GM12878 (cell line): Measurements from ENCODE around the gene LYZ.

Experiments
- CBFB ChIP-seq: IDR thresholded peaks from 2 replicates; pipeline ENCODE4 v1.6.1; 2016; ENCODE audit warnings: antibody characterized with exemption, low read depth
- EP300 ChIP-seq, 2 experiments: fragments of 150-350 bp in 1 of 2; IDR thresholded peaks; 2 replicates each; pipeline ENCODE4 v1.6.1; 2011 to 2012; ENCODE audit warnings: low read depth in 2 of 2, low read length in 2 of 2, borderline replicate concordance in 1 of 2, improper control_type of control experiment in 1 of 2, inconsistent platforms in 1 of 2; ENCODE audit not compliant: control insufficient read depth in 1 of 2
- FOXK2 ChIP-seq: fragments of 450-650 bp; IDR thresholded peaks from 2 replicates; pipeline ENCODE4 v1.6.1; 2017; ENCODE audit warnings: mild to moderate bottlenecking, moderate library complexity
- POLR2A ChIP-seq: IDR thresholded peaks from 2 replicates; pipeline ENCODE4 v1.6.1; 2011; ENCODE audit warnings: low read depth, mild to moderate bottlenecking, low read length
- RFX5 ChIP-seq: IDR thresholded peaks from 2 replicates; pipeline ENCODE4 v1.6.1; 2011; ENCODE audit warnings: low read depth, low read length, improper control_type of control experiment
- WRNIP1 ChIP-seq: IDR thresholded peaks from 2 replicates; pipeline ENCODE4 v1.6.1; 2011; ENCODE audit warnings: low read depth, low read length, improper control_type of control experiment, borderline replicate concordance
- YY1 ChIP-seq: IDR thresholded peaks from 2 replicates; pipeline ENCODE4 v1.6.1; 2011; ENCODE audit warnings: low read depth, mild to moderate bottlenecking, low read length
- ZNF217 ChIP-seq: fragments of 450-650 bp; IDR thresholded peaks from 2 replicates; pipeline ENCODE4 v1.6.1; 2017; ENCODE audit warnings: antibody characterized with exemption, mild to moderate bottlenecking
- TF ChIP-seq, protein P1 (sequence below), 3 experiments: IDR thresholded peaks in 2 of 3; conservative IDR thresholded peaks in 1 of 3; 2 replicates each; pipeline ENCODE4 v1.5.1; 2011; ENCODE audit warnings: low read depth in 3 of 3, low read length in 3 of 3, mild to moderate bottlenecking in 3 of 3, control low read depth in 2 of 3, moderate library complexity in 2 of 3, inconsistent platforms in 1 of 3, mixed read lengths in 1 of 3; ENCODE audit not compliant: control insufficient read depth in 2 of 3, insufficient read depth in 1 of 3; ENCODE audit errors: extremely low read depth in 1 of 3
- TF ChIP-seq, protein P2 (sequence below): fragments of 450-650 bp; conservative IDR thresholded peaks from 2 replicates; pipeline ENCODE4 v1.6.1; 2017; ENCODE audit warnings: mild to moderate bottlenecking, moderate library complexity

DNA sequence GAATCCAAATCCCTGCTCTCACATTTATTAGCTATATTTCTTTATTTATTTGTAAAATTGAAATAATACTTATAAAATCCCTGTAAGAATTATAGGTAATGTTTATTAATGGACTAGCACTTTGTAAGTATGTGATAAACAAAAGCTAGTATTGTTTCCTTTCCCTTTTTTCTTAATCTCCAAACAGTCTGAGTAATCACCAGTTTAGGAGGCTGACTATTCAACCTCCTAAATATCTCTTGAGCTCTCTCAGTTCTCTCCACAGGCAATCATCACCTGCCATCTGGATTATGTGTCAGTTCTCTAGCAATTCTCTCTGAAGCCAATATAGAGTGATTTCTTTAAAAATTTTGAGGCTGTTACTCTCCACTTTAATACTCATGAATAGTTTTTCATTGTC is 9.2 kb upstream of the LYZ start:
- TF ChIP-seq ZNF217, result no peak
- TF ChIP-seq, protein P1, sequence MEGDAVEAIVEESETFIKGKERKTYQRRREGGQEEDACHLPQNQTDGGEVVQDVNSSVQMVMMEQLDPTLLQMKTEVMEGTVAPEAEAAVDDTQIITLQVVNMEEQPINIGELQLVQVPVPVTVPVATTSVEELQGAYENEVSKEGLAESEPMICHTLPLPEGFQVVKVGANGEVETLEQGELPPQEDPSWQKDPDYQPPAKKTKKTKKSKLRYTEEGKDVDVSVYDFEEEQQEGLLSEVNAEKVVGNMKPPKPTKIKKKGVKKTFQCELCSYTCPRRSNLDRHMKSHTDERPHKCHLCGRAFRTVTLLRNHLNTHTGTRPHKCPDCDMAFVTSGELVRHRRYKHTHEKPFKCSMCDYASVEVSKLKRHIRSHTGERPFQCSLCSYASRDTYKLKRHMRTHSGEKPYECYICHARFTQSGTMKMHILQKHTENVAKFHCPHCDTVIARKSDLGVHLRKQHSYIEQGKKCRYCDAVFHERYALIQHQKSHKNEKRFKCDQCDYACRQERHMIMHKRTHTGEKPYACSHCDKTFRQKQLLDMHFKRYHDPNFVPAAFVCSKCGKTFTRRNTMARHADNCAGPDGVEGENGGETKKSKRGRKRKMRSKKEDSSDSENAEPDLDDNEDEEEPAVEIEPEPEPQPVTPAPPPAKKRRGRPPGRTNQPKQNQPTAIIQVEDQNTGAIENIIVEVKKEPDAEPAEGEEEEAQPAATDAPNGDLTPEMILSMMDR (IDR thresholded peaks at IDR 0.05 in 2 of 3, conservative IDR thresholded peaks at IDR 0.05 in 1 of 3; ENCODE audit: control insufficient read depth in 2 of 3, extremely low read depth in 1 of 3, insufficient read depth in 1 of 3, low read depth in 3 of 3, low read length in 3 of 3), result no peak
- TF ChIP-seq CBFB, result no peak
- TF ChIP-seq POLR2A, result no peak
- TF ChIP-seq WRNIP1, result no peak
- TF ChIP-seq YY1, result no peak
- TF ChIP-seq EP300 (IDR thresholded peaks at IDR 0.05; ENCODE audit: borderline replicate concordance in 1 of 2, control insufficient read depth in 1 of 2, low read depth in 2 of 2, low read length in 2 of 2), result no peak
- TF ChIP-seq FOXK2, result no peak
- TF ChIP-seq, protein P2, sequence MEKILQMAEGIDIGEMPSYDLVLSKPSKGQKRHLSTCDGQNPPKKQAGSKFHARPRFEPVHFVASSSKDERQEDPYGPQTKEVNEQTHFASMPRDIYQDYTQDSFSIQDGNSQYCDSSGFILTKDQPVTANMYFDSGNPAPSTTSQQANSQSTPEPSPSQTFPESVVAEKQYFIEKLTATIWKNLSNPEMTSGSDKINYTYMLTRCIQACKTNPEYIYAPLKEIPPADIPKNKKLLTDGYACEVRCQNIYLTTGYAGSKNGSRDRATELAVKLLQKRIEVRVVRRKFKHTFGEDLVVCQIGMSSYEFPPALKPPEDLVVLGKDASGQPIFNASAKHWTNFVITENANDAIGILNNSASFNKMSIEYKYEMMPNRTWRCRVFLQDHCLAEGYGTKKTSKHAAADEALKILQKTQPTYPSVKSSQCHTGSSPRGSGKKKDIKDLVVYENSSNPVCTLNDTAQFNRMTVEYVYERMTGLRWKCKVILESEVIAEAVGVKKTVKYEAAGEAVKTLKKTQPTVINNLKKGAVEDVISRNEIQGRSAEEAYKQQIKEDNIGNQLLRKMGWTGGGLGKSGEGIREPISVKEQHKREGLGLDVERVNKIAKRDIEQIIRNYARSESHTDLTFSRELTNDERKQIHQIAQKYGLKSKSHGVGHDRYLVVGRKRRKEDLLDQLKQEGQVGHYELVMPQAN, result no peak
- no peak for TF ChIP-seq RFX5
